Activated naive CD8-positive, alpha-beta T cell treated with anti-CD3 and anti-CD28 coated beads, Interleukin-2, amount 10 ng/mL, durations not matched to agents 7 days and 5 days (primary cell): Measurements from ENCODE around the gene C7. TPM values are rescaled to one million over a fixed set of nuclear protein-coding genes. Genes with fewer than 3 reads are reported as not detected.
"Not testable (repeated sequence)": the region's sequence is repeated elsewhere in the genome, so short reads cannot be mapped to it uniquely, and the experiment has no call there.

ENCODE experiments used
- ATAC-seq: fragments of 150-1000 bp; cut with Tn5 transposase; one replicate; pipeline ENCODE4 v1.10.0; 2021; ENCODE audit warnings: low read depth, moderate library complexity
- POLR2A ChIA-PET: fragments of 350-600 bp; sonication (Branson Sonifier 250); formaldehyde crosslinking; loops from one replicate; lab custom pipeline; 2021; ENCODE audit warnings: antibody characterized with exemption; lab: Charles Lee
- DNase-seq: peaks from one replicate; pipeline ENCODE4 v3.0.0; 2021
- H3K27ac Mint-ChIP-seq: one replicate; pipeline ENCODE4 v1.8.0; 2022; ENCODE audit warnings: mild to moderate bottlenecking, mixed read lengths
- H3K27me3 Mint-ChIP-seq: one replicate; pipeline ENCODE4 v1.8.0; 2022; ENCODE audit warnings: mild to moderate bottlenecking, moderate library complexity, mixed read lengths
- H3K36me3 Mint-ChIP-seq: one replicate; pipeline ENCODE4 v1.8.0; 2021; ENCODE audit warnings: mild to moderate bottlenecking, mixed read lengths
- H3K4me1 Mint-ChIP-seq: one replicate; pipeline ENCODE4 v1.8.0; 2021; ENCODE audit warnings: mixed read lengths
- H3K4me3 Mint-ChIP-seq: one replicate; pipeline ENCODE4 v1.8.0; 2022; ENCODE audit warnings: mild to moderate bottlenecking, moderate library complexity, mixed read lengths
- H3K9me3 Mint-ChIP-seq: one replicate; pipeline ENCODE4 v1.8.0; 2021; ENCODE audit warnings: mixed read lengths
- total RNA-seq, 2 experiments: library from RNA; stranded (reverse); gene quantifications; one replicate each; pipeline ENCODE4 v1.2.3, GENCODE V29; 2021

Gene C7
- total RNA-seq, 2 experiments from 2014 or later = not detected

DNA sequence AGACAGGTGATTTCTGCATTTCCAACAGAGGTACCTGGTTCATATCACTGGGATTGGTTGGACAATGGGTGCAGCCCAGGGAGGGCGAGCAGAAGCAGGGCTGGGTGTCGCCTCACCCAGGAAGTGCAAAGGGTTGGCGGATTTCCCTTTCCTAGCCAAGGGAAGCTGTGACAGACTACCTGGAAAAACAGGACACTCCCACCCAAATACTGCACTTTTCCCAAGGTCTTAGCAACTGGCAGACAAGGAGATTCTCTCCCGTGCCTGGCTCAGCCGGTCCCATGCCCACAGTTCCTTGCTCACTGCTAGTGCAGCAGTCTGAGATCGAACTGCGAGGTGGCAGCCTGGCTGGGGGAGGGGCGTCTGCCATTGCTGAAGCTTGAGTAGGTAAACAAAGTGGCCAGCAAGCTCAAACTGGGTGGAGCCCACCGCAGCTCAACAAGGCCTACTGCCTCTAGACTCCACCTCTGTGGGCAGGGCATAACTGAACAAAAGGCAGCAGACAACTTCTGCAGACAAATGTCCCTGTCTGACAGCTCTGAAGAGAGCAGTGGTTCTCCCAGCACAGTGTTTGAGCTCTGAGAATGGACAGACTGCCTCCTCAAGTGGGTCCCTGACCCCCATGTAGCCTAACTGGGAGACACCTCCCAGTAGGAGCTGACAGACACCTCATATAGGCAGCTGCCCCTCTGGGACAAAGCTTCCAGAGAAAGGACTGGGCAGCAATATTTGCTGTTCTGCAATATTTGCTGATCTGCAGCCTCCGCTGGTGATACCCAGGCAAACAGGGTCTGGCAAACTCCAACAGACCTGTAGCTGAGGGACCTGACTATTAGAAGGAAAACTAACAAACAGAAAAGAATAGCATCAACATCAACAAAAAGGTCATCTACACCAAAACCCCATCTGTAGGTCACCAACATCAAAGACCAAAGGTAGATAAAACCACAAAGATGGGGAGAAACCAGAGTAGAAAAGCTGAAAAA is 13.6 kb upstream of the C7 start:
- H3K4me1 Mint-ChIP-seq, ATAC-seq, POLR2A ChIA-PET, DNase-seq, H3K27ac Mint-ChIP-seq, H3K4me3 Mint-ChIP-seq, H3K36me3 Mint-ChIP-seq, H3K9me3 Mint-ChIP-seq: not testable (repeated sequence)
- H3K27me3 Mint-ChIP-seq = peaks cover 25% of the 10 kb centered on the region

- ATAC-seq = peak; percentile 67
- DNase-seq = no peak
- Mint-ChIP-seq H3K36me3 (no peaks in the 10 kb centered on the region), H3K4me1 (no peaks in the 10 kb centered on the region), H3K9me3 (no peaks in the 10 kb centered on the region), H3K27me3 (peaks cover 11% of the 10 kb centered on the region), H3K27ac (no peak overlapping the region), H3K4me3 (no peak overlapping the region)
- POLR2A ChIA-PET = no interaction called here
Measured at GRCh38 chr5:40904205-40904993, 4.9 kb upstream of the C7 start.

DNA sequence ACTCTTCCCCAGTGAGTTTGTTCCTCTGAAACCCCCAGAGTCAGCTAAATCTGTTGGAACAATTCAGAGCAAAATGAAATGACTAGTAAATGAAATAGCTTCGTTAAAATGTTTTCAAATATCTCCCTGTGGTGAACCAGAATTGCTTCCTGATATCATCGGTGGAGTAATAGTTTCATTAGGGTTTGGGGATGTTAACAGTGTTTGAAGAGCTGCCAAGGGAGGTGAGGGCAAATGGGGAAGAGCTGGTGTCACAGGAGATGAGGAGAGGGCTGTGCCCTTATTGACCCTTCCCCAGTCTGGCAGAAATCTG is 4.3 kb upstream of the C7 start:
- H3K4me3 Mint-ChIP-seq = no peak overlapping the region

DNA sequence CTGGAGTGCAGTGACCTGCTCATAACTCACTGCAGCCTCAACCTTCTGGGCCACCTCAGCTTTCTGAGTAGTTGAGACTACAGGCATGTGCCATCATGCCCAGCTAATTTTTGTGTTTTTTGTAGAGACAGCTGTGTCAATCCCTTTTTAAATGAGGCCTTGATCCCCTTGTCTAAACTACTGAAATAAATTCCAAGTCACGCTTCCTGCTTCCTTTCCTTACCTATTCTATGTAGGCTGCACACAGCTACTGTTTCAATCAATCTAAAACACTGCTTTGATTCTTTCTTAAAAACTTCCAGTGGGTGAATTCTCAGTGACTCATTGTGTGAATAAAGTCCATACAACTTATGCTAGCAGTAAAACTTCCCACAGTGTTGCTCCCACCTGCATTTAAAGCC is 2.9 kb upstream of the C7 start:
- H3K9me3 Mint-ChIP-seq = no peaks in the 10 kb centered on the region
- ATAC-seq = no peak
- no peak overlapping the region for H3K4me3 Mint-ChIP-seq
- no peaks in the 10 kb centered on the region for H3K36me3 Mint-ChIP-seq
- H3K27me3 Mint-ChIP-seq = peaks cover 14% of the 10 kb centered on the region
- no peaks in the 10 kb centered on the region for H3K4me1 Mint-ChIP-seq
- H3K27ac Mint-ChIP-seq = no peak overlapping the region
- POLR2A ChIA-PET = no interaction called here
- no peak for DNase-seq

More for the DNA sequence above, 4.3 kb upstream of the C7 start:
- Mint-ChIP-seq H3K27me3 (peaks cover 14% of the 10 kb centered on the region), H3K4me1 (no peaks in the 10 kb centered on the region), H3K36me3 (no peaks in the 10 kb centered on the region), H3K27ac (no peak overlapping the region), H3K9me3 (no peaks in the 10 kb centered on the region)
- ATAC-seq (no peak), DNase-seq (no peak)
- POLR2A ChIA-PET = no interaction called here

GRCh38 chr5:40909723-40910122 is 426 bp downstream of the C7 start:
- POLR2A ChIA-PET = no interaction called here
- Mint-ChIP-seq H3K4me3 (no peak overlapping the region), H3K27me3 (peaks cover 20% of the 10 kb centered on the region), H3K36me3 (no peaks in the 10 kb centered on the region), H3K9me3 (no peaks in the 10 kb centered on the region), H3K4me1 (no peaks in the 10 kb centered on the region), H3K27ac (no peak overlapping the region)
- no peak for ATAC-seq
- DNase-seq = no peak

DNA sequence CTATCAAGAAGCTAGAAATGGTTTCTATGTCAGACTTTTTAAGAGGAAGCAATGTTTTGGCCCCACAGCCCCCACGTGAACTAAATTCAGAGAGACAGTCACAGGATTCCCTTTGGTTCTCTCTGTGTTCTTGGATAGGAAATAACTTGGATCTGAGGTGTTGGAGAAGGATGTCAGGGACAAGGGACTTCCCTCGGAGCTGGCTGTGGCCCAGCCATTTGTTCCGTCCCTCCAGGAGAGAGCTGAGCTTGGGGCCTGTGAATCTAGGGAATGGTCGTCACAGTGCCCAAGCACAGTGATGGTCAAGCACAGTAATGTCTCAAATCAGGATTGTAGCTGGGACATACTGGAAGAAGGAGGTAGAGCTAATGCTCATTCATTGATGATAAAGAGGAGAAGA is 2.0 kb downstream of the C7 start:
- peaks cover 20% of the 10 kb centered on the region for H3K27me3 Mint-ChIP-seq
- H3K27ac Mint-ChIP-seq = no peak overlapping the region
- no peak for ATAC-seq
- no peaks in the 10 kb centered on the region for H3K36me3 Mint-ChIP-seq
- H3K9me3 Mint-ChIP-seq = no peaks in the 10 kb centered on the region
- POLR2A ChIA-PET = no interaction called here
- no peak overlapping the region for H3K4me3 Mint-ChIP-seq
- DNase-seq = no peak
- H3K4me1 Mint-ChIP-seq = peaks cover 2% of the 10 kb centered on the region

- H3K36me3 Mint-ChIP-seq = no peaks in the 10 kb centered on the region
- no peak overlapping the region for H3K27ac Mint-ChIP-seq
- H3K9me3 Mint-ChIP-seq = no peaks in the 10 kb centered on the region
- DNase-seq = no peak
- peaks cover 23% of the 10 kb centered on the region for H3K27me3 Mint-ChIP-seq
- H3K4me3 Mint-ChIP-seq = no peak overlapping the region
- H3K4me1 Mint-ChIP-seq = peaks cover 2% of the 10 kb centered on the region
- ATAC-seq = no peak
- POLR2A ChIA-PET = no interaction called here
Measured at GRCh38 chr5:40914835-40915234, 5.5 kb downstream of the C7 start.

DNA sequence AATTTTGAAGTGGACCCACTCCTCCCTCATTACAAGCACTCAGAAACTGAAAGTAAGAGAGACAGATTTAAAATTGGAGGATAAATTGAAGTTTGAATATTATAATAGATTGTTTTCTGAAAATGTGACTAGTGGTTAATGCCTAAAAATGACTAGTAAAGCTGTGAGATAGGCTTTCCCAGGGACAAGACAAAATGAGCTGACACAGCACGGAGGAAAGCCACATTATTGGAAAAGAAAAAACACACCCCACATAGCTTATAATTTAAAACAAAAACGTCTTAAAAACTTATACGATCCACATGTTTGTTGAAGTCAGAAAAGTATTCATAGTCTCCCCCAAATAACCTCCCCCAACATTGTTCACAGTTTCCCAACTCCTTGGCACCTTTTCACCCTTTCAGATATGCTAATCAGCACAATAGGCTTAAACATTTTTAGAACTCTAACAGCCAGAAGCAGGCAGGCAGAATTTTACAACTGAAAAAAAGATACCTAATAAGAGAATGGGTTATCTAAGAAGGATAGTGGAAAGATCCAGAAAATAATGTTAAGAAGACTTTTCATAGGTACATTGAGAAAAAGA is 6.1 kb downstream of the C7 start:
- peaks cover 25% of the 10 kb centered on the region for H3K27me3 Mint-ChIP-seq
- peaks cover 2% of the 10 kb centered on the region for H3K4me1 Mint-ChIP-seq
- DNase-seq = no peak
- no peaks in the 10 kb centered on the region for H3K36me3 Mint-ChIP-seq
- POLR2A ChIA-PET = no interaction called here
- no peak overlapping the region for H3K4me3 Mint-ChIP-seq
- ATAC-seq = no peak
- H3K9me3 Mint-ChIP-seq = no peaks in the 10 kb centered on the region
- H3K27ac Mint-ChIP-seq = no peak overlapping the region

GRCh38 chr5:40916226-40916625 is 6.9 kb downstream of the C7 start:
- Mint-ChIP-seq H3K9me3 (no peaks in the 10 kb centered on the region), H3K36me3 (no peaks in the 10 kb centered on the region), H3K4me1 (peaks cover 2% of the 10 kb centered on the region), H3K27ac (no peak overlapping the region), H3K4me3 (no peak overlapping the region), H3K27me3 (peaks cover 25% of the 10 kb centered on the region)
- DNase-seq (no peak), ATAC-seq (no peak)
- POLR2A ChIA-PET = no interaction called here

DNA sequence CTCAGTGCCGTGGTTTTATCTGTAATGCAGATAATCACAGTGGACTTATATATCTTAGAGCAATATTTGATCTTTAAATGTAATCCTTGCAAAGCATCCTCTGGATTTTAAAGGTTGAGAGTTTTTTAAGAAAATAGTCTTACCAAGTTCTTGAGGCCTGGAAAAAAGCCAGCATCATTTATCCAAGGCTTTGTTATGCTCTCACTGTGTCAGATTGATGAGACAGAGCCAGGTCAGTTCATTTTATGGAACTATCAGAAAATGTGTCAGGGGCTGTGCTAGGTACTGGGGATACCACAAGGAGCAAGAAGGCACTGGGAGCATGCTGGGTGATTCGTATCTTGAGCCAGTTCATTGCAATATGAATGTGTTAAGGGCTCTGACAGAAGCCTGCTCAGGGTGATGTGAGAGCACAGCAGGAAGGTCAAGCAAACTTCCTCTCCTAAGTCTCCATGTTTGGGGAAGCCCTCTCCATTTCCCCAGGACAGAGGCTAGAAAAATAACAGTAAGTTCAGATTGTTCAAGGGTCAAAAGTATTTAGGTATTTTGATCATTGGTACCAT is 19.7 kb downstream of the C7 start:
- peaks cover 8% of the 10 kb centered on the region for H3K9me3 Mint-ChIP-seq
- POLR2A ChIA-PET = no interaction called here
- H3K36me3 Mint-ChIP-seq = no peaks in the 10 kb centered on the region
- H3K27me3 Mint-ChIP-seq = peaks cover 2% of the 10 kb centered on the region
- no peaks in the 10 kb centered on the region for H3K4me1 Mint-ChIP-seq
- DNase-seq = no peak
- no peak overlapping the region for H3K4me3 Mint-ChIP-seq
- no peak overlapping the region for H3K27ac Mint-ChIP-seq
- ATAC-seq = no peak

- POLR2A ChIA-PET = no interaction called here
- H3K36me3 Mint-ChIP-seq = no peaks in the 10 kb centered on the region
- H3K4me3 Mint-ChIP-seq = no peak overlapping the region
- H3K27me3 Mint-ChIP-seq = peaks cover 2% of the 10 kb centered on the region
- no peaks in the 10 kb centered on the region for H3K9me3 Mint-ChIP-seq
- DNase-seq (no peak), ATAC-seq (no peak)
- H3K4me1 Mint-ChIP-seq = no peaks in the 10 kb centered on the region
- no peak overlapping the region for H3K27ac Mint-ChIP-seq
Measured at GRCh38 chr5:40932766-40933165, 23.5 kb downstream of the C7 start.

DNA sequence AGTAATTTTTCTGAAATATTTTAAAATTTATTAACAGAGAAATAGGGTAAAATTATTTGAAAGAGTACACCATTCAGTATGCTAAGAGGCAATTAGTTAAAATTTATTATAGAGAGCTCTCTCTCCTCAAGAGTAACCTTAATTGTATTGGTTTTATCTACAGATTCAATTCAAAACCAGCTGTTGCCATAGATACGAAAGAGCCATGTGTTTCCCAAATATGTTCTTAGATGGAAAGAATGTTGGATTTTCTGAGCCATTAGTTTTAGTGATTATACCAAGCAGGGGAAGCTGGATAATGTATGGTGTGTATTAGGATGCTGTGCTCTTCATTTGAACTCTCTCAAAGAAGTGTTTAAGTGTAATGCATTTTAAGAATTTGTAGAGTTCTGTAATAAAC is 27.8 kb downstream of the C7 start:
- H3K27me3 Mint-ChIP-seq = no peaks in the 10 kb centered on the region
- ATAC-seq (no peak), DNase-seq (no peak)
- no peak overlapping the region for H3K4me3 Mint-ChIP-seq
- no peaks in the 10 kb centered on the region for H3K36me3 Mint-ChIP-seq
- H3K9me3 Mint-ChIP-seq = no peaks in the 10 kb centered on the region
- no peak overlapping the region for H3K27ac Mint-ChIP-seq
- H3K4me1 Mint-ChIP-seq = no peaks in the 10 kb centered on the region
- POLR2A ChIA-PET = no interaction called here

- H3K27me3 Mint-ChIP-seq = no peaks in the 10 kb centered on the region
- DNase-seq = no peak
- H3K27ac Mint-ChIP-seq = no peak overlapping the region
- no peaks in the 10 kb centered on the region for H3K36me3 Mint-ChIP-seq
- H3K9me3 Mint-ChIP-seq = no peaks in the 10 kb centered on the region
- ATAC-seq = no peak
- no peaks in the 10 kb centered on the region for H3K4me1 Mint-ChIP-seq
- POLR2A ChIA-PET = no interaction called here
- no peak overlapping the region for H3K4me3 Mint-ChIP-seq
Measured at GRCh38 chr5:40939753-40940152, 30.5 kb downstream of the C7 start.
